Measurements from ENCODE around the gene SNX24. TPM values are rescaled to one million over a fixed set of nuclear protein-coding genes. Genes with fewer than 3 reads are reported as not detected.

SNX24 gene
- total and polyA plus RNA-seq, 2 of the 4 experiments (the other 2 are of a cell fraction), result 13.8 to 15.0 TPM

GRCh38 chr5:122924203-122924602, 78.8 kb downstream of the SNX24 start:
- no peak overlapping the region for H3K4ac ChIP-seq (ENCODE audit: low read depth, low read length)
- no peak overlapping the region for H2AK9ac ChIP-seq (replicated peaks; ENCODE audit: low read depth, low read length, poor library complexity)
- no peak for TF ChIP-seq NFE2L2 (IDR thresholded peaks at IDR 0.05; ENCODE audit: low read depth, low read length)
- TF ChIP-seq POLR2A (IDR thresholded peaks at IDR 0.05; ENCODE audit: low read depth, low read length), result no peak
- no peak for TF ChIP-seq ELK1 (IDR thresholded peaks at IDR 0.05; ENCODE audit: borderline replicate concordance, low read depth, low read length)
- TF ChIP-seq MAFK (IDR thresholded peaks at IDR 0.05; ENCODE audit: low read depth, low read length), result no peak
- TF ChIP-seq CEBPB (IDR thresholded peaks at IDR 0.05; ENCODE audit: low read depth, low read length), result no peak
- no peak for TF ChIP-seq SMC3 (IDR thresholded peaks at IDR 0.05; ENCODE audit: low read depth, low read length)
- TF ChIP-seq, protein P1, sequence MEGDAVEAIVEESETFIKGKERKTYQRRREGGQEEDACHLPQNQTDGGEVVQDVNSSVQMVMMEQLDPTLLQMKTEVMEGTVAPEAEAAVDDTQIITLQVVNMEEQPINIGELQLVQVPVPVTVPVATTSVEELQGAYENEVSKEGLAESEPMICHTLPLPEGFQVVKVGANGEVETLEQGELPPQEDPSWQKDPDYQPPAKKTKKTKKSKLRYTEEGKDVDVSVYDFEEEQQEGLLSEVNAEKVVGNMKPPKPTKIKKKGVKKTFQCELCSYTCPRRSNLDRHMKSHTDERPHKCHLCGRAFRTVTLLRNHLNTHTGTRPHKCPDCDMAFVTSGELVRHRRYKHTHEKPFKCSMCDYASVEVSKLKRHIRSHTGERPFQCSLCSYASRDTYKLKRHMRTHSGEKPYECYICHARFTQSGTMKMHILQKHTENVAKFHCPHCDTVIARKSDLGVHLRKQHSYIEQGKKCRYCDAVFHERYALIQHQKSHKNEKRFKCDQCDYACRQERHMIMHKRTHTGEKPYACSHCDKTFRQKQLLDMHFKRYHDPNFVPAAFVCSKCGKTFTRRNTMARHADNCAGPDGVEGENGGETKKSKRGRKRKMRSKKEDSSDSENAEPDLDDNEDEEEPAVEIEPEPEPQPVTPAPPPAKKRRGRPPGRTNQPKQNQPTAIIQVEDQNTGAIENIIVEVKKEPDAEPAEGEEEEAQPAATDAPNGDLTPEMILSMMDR (conservative IDR thresholded peaks at IDR 0.05; ENCODE audit: low read depth, low read length), result no peak
- no peak for TF ChIP-seq MAZ (IDR thresholded peaks at IDR 0.05; ENCODE audit: borderline replicate concordance, low read depth, low read length)
- TF ChIP-seq MXI1 (IDR thresholded peaks at IDR 0.05; ENCODE audit: borderline replicate concordance, low read depth, low read length), result no peak
- TF ChIP-seq RCOR1 (IDR thresholded peaks at IDR 0.05; ENCODE audit: insufficient replicate concordance, low read length), result no peak
- no peak for TF ChIP-seq BHLHE40 (IDR thresholded peaks at IDR 0.05; ENCODE audit: low read depth, low read length)
- TF ChIP-seq RFX5 (IDR thresholded peaks at IDR 0.05; ENCODE audit: low read depth, low read length), result no peak
- no peak for TF ChIP-seq FOS (IDR thresholded peaks at IDR 0.05; ENCODE audit: low read depth, low read length)
- TF ChIP-seq, protein P2, sequence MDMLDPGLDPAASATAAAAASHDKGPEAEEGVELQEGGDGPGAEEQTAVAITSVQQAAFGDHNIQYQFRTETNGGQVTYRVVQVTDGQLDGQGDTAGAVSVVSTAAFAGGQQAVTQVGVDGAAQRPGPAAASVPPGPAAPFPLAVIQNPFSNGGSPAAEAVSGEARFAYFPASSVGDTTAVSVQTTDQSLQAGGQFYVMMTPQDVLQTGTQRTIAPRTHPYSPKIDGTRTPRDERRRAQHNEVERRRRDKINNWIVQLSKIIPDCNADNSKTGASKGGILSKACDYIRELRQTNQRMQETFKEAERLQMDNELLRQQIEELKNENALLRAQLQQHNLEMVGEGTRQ (IDR thresholded peaks at IDR 0.05; ENCODE audit: low read depth, low read length), result no peak
- TF ChIP-seq RAD21 (IDR thresholded peaks at IDR 0.05; ENCODE audit: low read length), result no peak
- TF ChIP-seq CHD1 (IDR thresholded peaks at IDR 0.05; ENCODE audit: low read depth, low read length), result no peak
- H4K20me1 ChIP-seq (ENCODE audit: insufficient read depth, low read length), result peaks cover 8% of the 10 kb centered on the region; the same call in 1 of the 2 replicates
- H3K9me1 ChIP-seq (ENCODE audit: insufficient read depth, low read length), result no peaks in the 10 kb centered on the region
- dilution Hi-C loops (cut with HindIII; ENCODE audit: low sequenced_read_pairs, unreplicated experiment), result no loop called here
- no peak overlapping the region for H3K23ac ChIP-seq (ENCODE audit: low read depth, low read length)
- CTCF ChIA-PET, result no interaction called here
- 0 out of 2 replicates have a peak, but pooled peaks cover 1% of the 10 kb centered on the region for H3K4me1 ChIP-seq (ENCODE audit: control insufficient read depth, insufficient read depth, low read length)
- DNase-seq (peak; percentile 39), ATAC-seq (ENCODE audit: low read depth) (peak; percentile 56)
- H2BK15ac ChIP-seq (ENCODE audit: low read depth, low read length), result no peak overlapping the region
- H2AFZ ChIP-seq (replicated peaks; ENCODE audit: low read length, poor library complexity), result no peak overlapping the region
- H3K36me3 ChIP-seq (ENCODE audit: control insufficient read depth, insufficient read depth, low read length), result no peaks in the 10 kb centered on the region
- intact Hi-C loops (cut with micrococcal nuclease), result no loop called here
- POLR2A ChIA-PET (ENCODE audit: unreplicated experiment), result interaction anchor here (0.6 kb wide), 1 partner anchor 75 kb away, joined by 3 read pairs; no protein-coding TSS in a partner anchor
- in situ Hi-C loops (cut with MboI; ENCODE audit: low sequenced_read_pairs), result no loop called here
- peaks cover 8 to 10% of the 10 kb centered on the region in 2 experiments; a peak in 3 of 4 replicates for H3K79me1 ChIP-seq (ENCODE audit: low read depth in 1 of 2, low read length in 2 of 2)
- no CpG with 5 or more reads among the region's 5 CpGs for WGBS, 2 experiments (ENCODE audit: extremely low coverage in 2 of 2, insufficient read length in 1 of 2)
- H2BK20ac ChIP-seq (ENCODE audit: low read depth, low read length), result no peak overlapping the region
- H3K18ac ChIP-seq (ENCODE audit: low read depth, low read length), result no peak overlapping the region
- no peak overlapping the region for H3K14ac ChIP-seq (replicated peaks; ENCODE audit: low read depth, low read length)
- no peak overlapping the region for H3K9ac ChIP-seq (ENCODE audit: low read depth, low read length)
- no peak overlapping the region for H2AK5ac ChIP-seq (ENCODE audit: low read depth, low read length)
- H3K27ac ChIP-seq (ENCODE audit: insufficient read depth, low read length), result no peak overlapping the region
- H3K4me2 ChIP-seq (ENCODE audit: low read depth, low read length), result no peak overlapping the region
- H4K8ac ChIP-seq (ENCODE audit: low read depth in 2 of 2, low read length in 2 of 2), result no peak overlapping the region
- H3K56ac ChIP-seq (ENCODE audit: extremely low read depth, insufficient read depth, low read length), result no peak overlapping the region
- H3K9me3 ChIP-seq (ENCODE audit: control insufficient read depth, insufficient read depth, low read length), result no peaks in the 10 kb centered on the region
- no peak overlapping the region for H4K91ac ChIP-seq (ENCODE audit: insufficient read depth, low read depth, low read length)
- no peak overlapping the region for H2BK120ac ChIP-seq (ENCODE audit: low read depth, low read length)
- H2BK5ac ChIP-seq (ENCODE audit: low read depth, low read length, poor library complexity, severe bottlenecking), result no peak overlapping the region
- no TSS peak for BruUV-seq (replicated peaks)
- H3K27me3 ChIP-seq (ENCODE audit: control insufficient read depth, insufficient read depth, low read length), result no peaks in the 10 kb centered on the region
- H3K4me3 ChIP-seq (ENCODE audit: insufficient read depth, low read depth, low read length), result no peak overlapping the region
- no peak overlapping the region for H4K5ac ChIP-seq (ENCODE audit: low read depth, low read length)
